ENCODE data around the gene HECW1. TPM values are rescaled to one million over a fixed set of nuclear protein-coding genes. Genes with fewer than 3 reads are reported as not detected.

The HECW1 gene
- total and polyA plus RNA-seq, 2 of the 8 experiments (the other 6 are each of a cell fraction or from before 2014, with no cell fraction given), result 2.9 to 12.7 TPM

DNA sequence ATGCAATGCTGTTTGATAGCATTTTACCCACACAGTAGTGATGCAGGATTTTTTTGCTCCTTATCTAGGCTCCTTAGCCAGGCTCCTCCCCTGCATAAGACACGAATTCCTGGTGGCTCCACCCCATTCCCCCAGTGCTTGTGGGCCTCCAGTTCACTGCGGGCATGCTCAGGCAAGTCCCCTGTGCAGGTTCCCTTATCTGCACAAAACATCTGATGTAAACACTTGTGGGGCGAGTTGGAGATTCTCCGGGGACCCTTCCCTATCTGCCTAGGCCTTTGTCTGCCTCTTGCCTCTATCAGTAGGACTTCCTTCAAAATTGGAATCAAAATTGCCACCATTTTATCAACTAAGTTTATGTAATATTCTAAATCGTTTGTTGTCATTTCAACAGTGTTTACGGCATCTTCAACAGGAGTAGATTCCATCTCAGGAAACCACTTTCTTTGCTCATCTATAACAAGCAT lies 465.1 kb downstream of the HECW1 start (continued):
- TF ChIP-seq, protein P1, sequence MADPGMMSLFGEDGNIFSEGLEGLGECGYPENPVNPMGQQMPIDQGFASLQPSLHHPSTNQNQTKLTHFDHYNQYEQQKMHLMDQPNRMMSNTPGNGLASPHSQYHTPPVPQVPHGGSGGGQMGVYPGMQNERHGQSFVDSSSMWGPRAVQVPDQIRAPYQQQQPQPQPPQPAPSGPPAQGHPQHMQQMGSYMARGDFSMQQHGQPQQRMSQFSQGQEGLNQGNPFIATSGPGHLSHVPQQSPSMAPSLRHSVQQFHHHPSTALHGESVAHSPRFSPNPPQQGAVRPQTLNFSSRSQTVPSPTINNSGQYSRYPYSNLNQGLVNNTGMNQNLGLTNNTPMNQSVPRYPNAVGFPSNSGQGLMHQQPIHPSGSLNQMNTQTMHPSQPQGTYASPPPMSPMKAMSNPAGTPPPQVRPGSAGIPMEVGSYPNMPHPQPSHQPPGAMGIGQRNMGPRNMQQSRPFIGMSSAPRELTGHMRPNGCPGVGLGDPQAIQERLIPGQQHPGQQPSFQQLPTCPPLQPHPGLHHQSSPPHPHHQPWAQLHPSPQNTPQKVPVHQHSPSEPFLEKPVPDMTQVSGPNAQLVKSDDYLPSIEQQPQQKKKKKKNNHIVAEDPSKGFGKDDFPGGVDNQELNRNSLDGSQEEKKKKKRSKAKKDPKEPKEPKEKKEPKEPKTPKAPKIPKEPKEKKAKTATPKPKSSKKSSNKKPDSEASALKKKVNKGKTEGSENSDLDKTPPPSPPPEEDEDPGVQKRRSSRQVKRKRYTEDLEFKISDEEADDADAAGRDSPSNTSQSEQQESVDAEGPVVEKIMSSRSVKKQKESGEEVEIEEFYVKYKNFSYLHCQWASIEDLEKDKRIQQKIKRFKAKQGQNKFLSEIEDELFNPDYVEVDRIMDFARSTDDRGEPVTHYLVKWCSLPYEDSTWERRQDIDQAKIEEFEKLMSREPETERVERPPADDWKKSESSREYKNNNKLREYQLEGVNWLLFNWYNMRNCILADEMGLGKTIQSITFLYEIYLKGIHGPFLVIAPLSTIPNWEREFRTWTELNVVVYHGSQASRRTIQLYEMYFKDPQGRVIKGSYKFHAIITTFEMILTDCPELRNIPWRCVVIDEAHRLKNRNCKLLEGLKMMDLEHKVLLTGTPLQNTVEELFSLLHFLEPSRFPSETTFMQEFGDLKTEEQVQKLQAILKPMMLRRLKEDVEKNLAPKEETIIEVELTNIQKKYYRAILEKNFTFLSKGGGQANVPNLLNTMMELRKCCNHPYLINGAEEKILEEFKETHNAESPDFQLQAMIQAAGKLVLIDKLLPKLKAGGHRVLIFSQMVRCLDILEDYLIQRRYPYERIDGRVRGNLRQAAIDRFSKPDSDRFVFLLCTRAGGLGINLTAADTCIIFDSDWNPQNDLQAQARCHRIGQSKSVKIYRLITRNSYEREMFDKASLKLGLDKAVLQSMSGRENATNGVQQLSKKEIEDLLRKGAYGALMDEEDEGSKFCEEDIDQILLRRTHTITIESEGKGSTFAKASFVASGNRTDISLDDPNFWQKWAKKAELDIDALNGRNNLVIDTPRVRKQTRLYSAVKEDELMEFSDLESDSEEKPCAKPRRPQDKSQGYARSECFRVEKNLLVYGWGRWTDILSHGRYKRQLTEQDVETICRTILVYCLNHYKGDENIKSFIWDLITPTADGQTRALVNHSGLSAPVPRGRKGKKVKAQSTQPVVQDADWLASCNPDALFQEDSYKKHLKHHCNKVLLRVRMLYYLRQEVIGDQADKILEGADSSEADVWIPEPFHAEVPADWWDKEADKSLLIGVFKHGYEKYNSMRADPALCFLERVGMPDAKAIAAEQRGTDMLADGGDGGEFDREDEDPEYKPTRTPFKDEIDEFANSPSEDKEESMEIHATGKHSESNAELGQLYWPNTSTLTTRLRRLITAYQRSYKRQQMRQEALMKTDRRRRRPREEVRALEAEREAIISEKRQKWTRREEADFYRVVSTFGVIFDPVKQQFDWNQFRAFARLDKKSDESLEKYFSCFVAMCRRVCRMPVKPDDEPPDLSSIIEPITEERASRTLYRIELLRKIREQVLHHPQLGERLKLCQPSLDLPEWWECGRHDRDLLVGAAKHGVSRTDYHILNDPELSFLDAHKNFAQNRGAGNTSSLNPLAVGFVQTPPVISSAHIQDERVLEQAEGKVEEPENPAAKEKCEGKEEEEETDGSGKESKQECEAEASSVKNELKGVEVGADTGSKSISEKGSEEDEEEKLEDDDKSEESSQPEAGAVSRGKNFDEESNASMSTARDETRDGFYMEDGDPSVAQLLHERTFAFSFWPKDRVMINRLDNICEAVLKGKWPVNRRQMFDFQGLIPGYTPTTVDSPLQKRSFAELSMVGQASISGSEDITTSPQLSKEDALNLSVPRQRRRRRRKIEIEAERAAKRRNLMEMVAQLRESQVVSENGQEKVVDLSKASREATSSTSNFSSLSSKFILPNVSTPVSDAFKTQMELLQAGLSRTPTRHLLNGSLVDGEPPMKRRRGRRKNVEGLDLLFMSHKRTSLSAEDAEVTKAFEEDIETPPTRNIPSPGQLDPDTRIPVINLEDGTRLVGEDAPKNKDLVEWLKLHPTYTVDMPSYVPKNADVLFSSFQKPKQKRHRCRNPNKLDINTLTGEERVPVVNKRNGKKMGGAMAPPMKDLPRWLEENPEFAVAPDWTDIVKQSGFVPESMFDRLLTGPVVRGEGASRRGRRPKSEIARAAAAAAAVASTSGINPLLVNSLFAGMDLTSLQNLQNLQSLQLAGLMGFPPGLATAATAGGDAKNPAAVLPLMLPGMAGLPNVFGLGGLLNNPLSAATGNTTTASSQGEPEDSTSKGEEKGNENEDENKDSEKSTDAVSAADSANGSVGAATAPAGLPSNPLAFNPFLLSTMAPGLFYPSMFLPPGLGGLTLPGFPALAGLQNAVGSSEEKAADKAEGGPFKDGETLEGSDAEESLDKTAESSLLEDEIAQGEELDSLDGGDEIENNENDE (IDR thresholded peaks at IDR 0.05; ENCODE audit: insufficient replicate concordance, low read length), result no peak
- TF ChIP-seq CHD1 (IDR thresholded peaks at IDR 0.05; ENCODE audit: low read depth, low read length) (no peak), TCF12 (IDR thresholded peaks at IDR 0.05; ENCODE audit: low read depth, low read length) (no peak), CBX5 (IDR thresholded peaks at IDR 0.05; ENCODE audit: low read depth, low read length) (no peak), RFX5 (IDR thresholded peaks at IDR 0.05; ENCODE audit: borderline replicate concordance, low read depth, low read length) (no peak), RBBP5 (IDR thresholded peaks at IDR 0.05; ENCODE audit: borderline replicate concordance, low read depth, low read length) (no peak), CREB1 (IDR thresholded peaks at IDR 0.05) (no peak)

All from H1 (cell line).